ENCODE data around the gene RNF207. TPM values are rescaled to one million over a fixed set of nuclear protein-coding genes. Genes with fewer than 3 reads are reported as not detected.

Gene RNF207
- total and polyA plus RNA-seq, 2 of the 13 experiments (the other 11 are each of a cell fraction or from before 2014, with no cell fraction given) = 9.8 to 15.9 TPM

DNA sequence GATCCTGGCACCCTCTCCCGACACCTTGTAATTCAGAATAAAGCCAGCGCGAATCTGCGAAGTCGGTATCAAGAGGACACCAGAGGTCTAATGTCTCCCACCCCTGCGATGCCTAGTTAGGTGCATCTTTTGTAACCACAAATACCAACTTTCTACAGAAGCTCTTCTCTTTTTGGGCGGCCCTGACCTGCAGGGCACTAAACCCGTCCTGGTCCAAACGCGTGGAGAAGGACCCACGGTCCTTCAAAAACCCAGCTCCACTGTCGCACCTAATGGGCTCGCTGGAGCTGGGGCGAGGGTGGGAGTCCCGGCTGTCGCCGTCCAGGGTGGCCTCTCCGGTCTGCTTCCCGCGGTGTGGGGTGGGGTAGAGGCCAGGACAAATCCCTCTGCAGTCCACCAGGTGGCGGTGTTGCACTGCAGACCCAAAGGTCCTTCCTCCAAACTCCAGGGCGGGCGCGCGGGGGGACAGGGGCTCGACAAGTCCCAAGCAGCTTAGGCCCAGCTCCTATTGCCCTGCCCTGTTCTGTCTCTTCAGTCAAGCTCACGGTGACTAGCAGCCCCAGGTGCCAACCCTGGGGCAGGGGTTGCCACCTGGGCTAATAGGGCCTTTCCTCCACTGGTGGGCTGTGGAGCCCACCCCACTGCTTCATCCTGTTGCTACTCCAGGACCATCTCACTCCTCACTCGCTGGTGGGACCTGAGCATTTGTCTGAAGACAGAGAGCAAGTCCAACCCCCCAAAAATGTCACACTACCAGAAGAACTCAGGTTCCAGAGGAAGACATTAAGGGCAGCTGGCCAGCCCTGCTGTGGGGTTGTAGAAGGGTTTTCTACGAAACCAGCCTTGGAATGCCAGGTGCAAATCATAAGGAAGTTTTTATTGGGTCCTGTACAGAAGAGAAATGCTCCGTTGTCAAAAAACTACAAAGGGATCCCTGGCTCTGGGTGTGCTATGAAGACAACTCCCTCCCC is 40.9 kb downstream of the RNF207 start (continued):
- TF ChIP-seq, protein P1, sequence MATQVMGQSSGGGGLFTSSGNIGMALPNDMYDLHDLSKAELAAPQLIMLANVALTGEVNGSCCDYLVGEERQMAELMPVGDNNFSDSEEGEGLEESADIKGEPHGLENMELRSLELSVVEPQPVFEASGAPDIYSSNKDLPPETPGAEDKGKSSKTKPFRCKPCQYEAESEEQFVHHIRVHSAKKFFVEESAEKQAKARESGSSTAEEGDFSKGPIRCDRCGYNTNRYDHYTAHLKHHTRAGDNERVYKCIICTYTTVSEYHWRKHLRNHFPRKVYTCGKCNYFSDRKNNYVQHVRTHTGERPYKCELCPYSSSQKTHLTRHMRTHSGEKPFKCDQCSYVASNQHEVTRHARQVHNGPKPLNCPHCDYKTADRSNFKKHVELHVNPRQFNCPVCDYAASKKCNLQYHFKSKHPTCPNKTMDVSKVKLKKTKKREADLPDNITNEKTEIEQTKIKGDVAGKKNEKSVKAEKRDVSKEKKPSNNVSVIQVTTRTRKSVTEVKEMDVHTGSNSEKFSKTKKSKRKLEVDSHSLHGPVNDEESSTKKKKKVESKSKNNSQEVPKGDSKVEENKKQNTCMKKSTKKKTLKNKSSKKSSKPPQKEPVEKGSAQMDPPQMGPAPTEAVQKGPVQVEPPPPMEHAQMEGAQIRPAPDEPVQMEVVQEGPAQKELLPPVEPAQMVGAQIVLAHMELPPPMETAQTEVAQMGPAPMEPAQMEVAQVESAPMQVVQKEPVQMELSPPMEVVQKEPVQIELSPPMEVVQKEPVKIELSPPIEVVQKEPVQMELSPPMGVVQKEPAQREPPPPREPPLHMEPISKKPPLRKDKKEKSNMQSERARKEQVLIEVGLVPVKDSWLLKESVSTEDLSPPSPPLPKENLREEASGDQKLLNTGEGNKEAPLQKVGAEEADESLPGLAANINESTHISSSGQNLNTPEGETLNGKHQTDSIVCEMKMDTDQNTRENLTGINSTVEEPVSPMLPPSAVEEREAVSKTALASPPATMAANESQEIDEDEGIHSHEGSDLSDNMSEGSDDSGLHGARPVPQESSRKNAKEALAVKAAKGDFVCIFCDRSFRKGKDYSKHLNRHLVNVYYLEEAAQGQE (IDR thresholded peaks at IDR 0.05; ENCODE audit: borderline replicate concordance in 1 of 2, low read depth in 1 of 2, low read length in 2 of 2) = peak; percentile 18 to 71; a peak in 3 of 4 replicates
- TF ChIP-seq STAG1 (CRISPR knock-in tag; IDR thresholded peaks at IDR 0.05) (peak; percentile 93), KDM4B (CRISPR knock-in tag; IDR thresholded peaks at IDR 0.05) (0 out of 2 replicates have a peak, but pooled peaks have one; percentile 25), PATZ1 (CRISPR knock-in tag; IDR thresholded peaks at IDR 0.05) (peak; percentile 61), HNRNPL (IDR thresholded peaks at IDR 0.05; ENCODE audit: low read depth, low read length) (0 out of 2 replicates have a peak, but pooled peaks have one; percentile 25), ZNF280B (CRISPR knock-in tag; IDR thresholded peaks at IDR 0.05; ENCODE audit: borderline replicate concordance) (no peak), RXRB (CRISPR knock-in tag; IDR thresholded peaks at IDR 0.05; ENCODE audit: borderline replicate concordance) (no peak), MIER2 (CRISPR knock-in tag; IDR thresholded peaks at IDR 0.05) (peak; percentile 80), ISL2 (CRISPR knock-in tag; IDR thresholded peaks at IDR 0.05) (0 out of 2 replicates have a peak, but pooled peaks have one; percentile 21), UBTF (CRISPR knock-in tag; IDR thresholded peaks at IDR 0.05) (peak; percentile 49; the same call in 1 of the 2 replicates), ZNF740 (CRISPR knock-in tag; IDR thresholded peaks at IDR 0.05) (0 out of 2 replicates have a peak, but pooled peaks have one; percentile 28), ZFP62 (CRISPR knock-in tag; IDR thresholded peaks at IDR 0.05) (no peak)
- TF ChIP-seq, protein P2, sequence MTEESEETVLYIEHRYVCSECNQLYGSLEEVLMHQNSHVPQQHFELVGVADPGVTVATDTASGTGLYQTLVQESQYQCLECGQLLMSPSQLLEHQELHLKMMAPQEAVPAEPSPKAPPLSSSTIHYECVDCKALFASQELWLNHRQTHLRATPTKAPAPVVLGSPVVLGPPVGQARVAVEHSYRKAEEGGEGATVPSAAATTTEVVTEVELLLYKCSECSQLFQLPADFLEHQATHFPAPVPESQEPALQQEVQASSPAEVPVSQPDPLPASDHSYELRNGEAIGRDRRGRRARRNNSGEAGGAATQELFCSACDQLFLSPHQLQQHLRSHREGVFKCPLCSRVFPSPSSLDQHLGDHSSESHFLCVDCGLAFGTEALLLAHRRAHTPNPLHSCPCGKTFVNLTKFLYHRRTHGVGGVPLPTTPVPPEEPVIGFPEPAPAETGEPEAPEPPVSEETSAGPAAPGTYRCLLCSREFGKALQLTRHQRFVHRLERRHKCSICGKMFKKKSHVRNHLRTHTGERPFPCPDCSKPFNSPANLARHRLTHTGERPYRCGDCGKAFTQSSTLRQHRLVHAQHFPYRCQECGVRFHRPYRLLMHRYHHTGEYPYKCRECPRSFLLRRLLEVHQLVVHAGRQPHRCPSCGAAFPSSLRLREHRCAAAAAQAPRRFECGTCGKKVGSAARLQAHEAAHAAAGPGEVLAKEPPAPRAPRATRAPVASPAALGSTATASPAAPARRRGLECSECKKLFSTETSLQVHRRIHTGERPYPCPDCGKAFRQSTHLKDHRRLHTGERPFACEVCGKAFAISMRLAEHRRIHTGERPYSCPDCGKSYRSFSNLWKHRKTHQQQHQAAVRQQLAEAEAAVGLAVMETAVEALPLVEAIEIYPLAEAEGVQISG (CRISPR knock-in tag; IDR thresholded peaks at IDR 0.05) = 0 out of 2 replicates have a peak, but pooled peaks have one; percentile 34
